Measurements from ENCODE around the gene HS3ST4. TPM values are rescaled to one million over a fixed set of nuclear protein-coding genes. Genes with fewer than 3 reads are reported as not detected.

Gene HS3ST4
- total RNA-seq, 3 donors from 2014 or later = 0.66 to 3.4 TPM; not detected in 1

DNA sequence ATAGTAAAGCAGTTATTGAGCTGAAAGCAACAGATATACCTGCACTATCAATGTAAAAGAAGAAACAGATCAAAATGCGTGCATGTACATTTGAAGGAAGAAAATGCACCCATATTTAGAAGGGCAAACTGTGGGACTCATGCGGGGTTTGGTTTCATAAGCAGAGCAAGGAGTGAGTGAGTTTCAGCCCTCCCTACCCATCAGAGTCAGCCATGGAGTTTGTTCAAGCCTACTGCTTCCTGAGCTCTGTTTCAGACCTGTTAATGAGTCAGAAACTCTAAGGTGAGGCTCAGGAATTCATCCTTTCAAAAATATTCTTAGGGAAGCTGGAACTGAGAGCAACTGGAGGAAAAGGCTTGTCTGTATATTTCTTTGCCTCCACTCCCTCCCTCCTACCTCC lies 446.2 kb downstream of the HS3ST4 start:
- no peak for DNase-seq (ENCODE audit: low spot score in 2 of 2)
- H3K9me3 ChIP-seq = no peaks in the 10 kb centered on the region
- intact Hi-C loops (cut with DNase I; ENCODE audit: low total_unique reads) = no loop called here

DNA sequence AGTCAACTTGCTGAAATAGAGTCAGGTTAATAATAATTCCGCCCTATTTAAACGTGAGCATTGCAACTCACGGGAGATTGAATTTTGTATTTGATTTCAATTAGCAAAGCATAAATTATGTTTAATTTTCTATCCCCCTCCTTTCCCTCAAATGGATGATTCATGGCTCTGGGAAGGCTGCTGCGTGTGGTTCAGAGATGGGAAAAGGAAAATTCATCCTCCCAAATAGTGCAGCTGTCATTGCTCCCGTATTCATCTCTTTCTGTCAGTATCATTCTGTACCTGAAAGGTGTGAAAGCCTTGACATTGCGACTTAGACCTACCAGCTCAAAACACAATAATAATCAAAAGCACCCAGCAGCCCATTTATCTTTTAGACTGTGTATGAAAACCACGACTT lies 447.3 kb downstream of the HS3ST4 start:
- TF ChIP-seq, protein P1, sequence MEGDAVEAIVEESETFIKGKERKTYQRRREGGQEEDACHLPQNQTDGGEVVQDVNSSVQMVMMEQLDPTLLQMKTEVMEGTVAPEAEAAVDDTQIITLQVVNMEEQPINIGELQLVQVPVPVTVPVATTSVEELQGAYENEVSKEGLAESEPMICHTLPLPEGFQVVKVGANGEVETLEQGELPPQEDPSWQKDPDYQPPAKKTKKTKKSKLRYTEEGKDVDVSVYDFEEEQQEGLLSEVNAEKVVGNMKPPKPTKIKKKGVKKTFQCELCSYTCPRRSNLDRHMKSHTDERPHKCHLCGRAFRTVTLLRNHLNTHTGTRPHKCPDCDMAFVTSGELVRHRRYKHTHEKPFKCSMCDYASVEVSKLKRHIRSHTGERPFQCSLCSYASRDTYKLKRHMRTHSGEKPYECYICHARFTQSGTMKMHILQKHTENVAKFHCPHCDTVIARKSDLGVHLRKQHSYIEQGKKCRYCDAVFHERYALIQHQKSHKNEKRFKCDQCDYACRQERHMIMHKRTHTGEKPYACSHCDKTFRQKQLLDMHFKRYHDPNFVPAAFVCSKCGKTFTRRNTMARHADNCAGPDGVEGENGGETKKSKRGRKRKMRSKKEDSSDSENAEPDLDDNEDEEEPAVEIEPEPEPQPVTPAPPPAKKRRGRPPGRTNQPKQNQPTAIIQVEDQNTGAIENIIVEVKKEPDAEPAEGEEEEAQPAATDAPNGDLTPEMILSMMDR (IDR thresholded peaks at IDR 0.05) = no peak
- TF ChIP-seq POLR2A (IDR thresholded peaks at IDR 0.05) (no peak), POLR2AphosphoS5 (IDR thresholded peaks at IDR 0.05) (no peak)
- H3K36me3 ChIP-seq = no peaks in the 10 kb centered on the region
- no peak overlapping the region for H3K27ac ChIP-seq
- H3K4me1 ChIP-seq = no peaks in the 10 kb centered on the region
- H3K9me3 ChIP-seq = no peaks in the 10 kb centered on the region
- H3K4me3 ChIP-seq = no peak overlapping the region
- no peak for DNase-seq (ENCODE audit: low spot score in 2 of 2)
- H3K27me3 ChIP-seq = no peaks in the 10 kb centered on the region
- intact Hi-C loops (cut with DNase I; ENCODE audit: low total_unique reads) = no loop called here

More for the DNA sequence above, 446.2 kb downstream of the HS3ST4 start:
- Histone ChIP-seq H3K4me1 (no peaks in the 10 kb centered on the region), H3K27me3 (no peaks in the 10 kb centered on the region), H3K36me3 (no peaks in the 10 kb centered on the region), H3K27ac (no peak overlapping the region), H3K4me3 (no peak overlapping the region)
- no peak for TF ChIP-seq POLR2AphosphoS5 (IDR thresholded peaks at IDR 0.05)
- TF ChIP-seq, protein P1 (IDR thresholded peaks at IDR 0.05) = no peak

DNA sequence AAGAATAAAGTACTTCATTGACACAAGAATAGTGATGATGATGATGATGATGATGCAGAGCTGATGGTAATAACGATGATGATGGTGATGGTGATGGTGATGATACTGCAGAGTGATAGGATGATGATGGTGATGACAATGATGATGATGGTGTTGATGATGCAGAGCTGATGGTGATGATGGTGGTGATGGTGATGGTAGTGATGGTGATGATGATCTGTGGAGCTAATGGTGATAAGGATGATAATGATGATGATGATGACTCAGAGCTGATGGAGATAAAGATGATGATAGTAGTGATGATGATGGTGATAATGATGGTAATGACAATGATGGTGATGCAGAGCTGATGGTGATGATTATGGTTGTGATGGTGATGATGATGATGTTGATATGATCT lies 448.1 kb downstream of the HS3ST4 start:
- no peak overlapping the region for H3K4me3 ChIP-seq
- intact Hi-C loops (cut with DNase I; ENCODE audit: low total_unique reads) = no loop called here
- TF ChIP-seq POLR2AphosphoS5 (IDR thresholded peaks at IDR 0.05) (no peak), POLR2A (IDR thresholded peaks at IDR 0.05) (no peak)
- TF ChIP-seq, protein P1 (IDR thresholded peaks at IDR 0.05) = no peak
- no peaks in the 10 kb centered on the region for H3K9me3 ChIP-seq
- no peak overlapping the region for H3K27ac ChIP-seq
- H3K27me3 ChIP-seq = no peaks in the 10 kb centered on the region
- no peak for DNase-seq (ENCODE audit: low spot score in 2 of 2)
- no peaks in the 10 kb centered on the region for H3K36me3 ChIP-seq
- H3K4me1 ChIP-seq = no peaks in the 10 kb centered on the region

DNA sequence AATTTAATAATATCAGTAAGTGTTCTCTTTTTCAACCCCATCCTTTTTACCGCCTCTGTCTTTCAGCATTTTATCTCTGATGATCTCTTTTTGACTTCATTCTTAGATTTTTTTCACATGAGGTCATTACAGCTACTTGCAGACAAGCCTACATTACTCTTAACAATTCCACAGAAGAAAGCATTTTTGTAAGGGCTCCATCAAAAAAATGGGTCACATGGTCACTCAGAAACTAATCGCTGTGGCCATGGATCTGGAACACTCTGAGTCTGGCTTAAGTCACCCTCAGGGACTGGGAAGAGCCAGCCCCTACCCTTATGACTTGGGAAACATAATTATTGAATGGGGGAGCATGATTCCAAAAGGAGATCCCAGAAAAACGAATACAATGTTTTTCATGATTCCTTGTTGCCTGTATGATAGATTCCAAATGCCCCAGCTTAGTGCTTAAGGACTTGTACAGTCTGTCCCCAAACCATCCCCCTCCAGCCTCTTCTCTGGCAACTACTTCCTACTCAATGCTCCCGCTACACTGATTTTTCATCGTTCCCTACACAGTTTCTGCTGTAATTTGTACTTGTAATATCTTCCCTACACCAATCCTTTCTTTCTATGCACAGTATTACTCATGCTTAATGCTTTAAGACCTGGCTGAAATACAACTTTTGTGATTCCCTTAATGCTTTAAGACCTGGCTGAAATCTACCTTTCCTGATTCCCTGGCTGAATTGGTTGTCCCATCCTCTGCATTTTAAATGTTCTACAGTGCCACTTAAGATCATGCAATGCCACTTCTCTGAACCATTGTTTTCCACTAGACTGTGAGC lies 457.8 kb downstream of the HS3ST4 start:
- no peak overlapping the region for H3K4me3 ChIP-seq
- H3K27me3 ChIP-seq = peaks cover 0 to 4% of the 10 kb centered on the region in 2 donors
- TF ChIP-seq POLR2A (IDR thresholded peaks at IDR 0.05) (no peak), POLR2AphosphoS5 (IDR thresholded peaks at IDR 0.05) (no peak)
- TF ChIP-seq, protein P1 (IDR thresholded peaks at IDR 0.05) = no peak
- no peaks in the 10 kb centered on the region for H3K9me3 ChIP-seq
- intact Hi-C loops (cut with DNase I; ENCODE audit: low total_unique reads) = no loop called here
- H3K27ac ChIP-seq = no peak overlapping the region
- H3K4me1 ChIP-seq = no peaks in the 10 kb centered on the region
- no peaks in the 10 kb centered on the region for H3K36me3 ChIP-seq
- DNase-seq (ENCODE audit: low spot score in 2 of 2) = no peak

DNA sequence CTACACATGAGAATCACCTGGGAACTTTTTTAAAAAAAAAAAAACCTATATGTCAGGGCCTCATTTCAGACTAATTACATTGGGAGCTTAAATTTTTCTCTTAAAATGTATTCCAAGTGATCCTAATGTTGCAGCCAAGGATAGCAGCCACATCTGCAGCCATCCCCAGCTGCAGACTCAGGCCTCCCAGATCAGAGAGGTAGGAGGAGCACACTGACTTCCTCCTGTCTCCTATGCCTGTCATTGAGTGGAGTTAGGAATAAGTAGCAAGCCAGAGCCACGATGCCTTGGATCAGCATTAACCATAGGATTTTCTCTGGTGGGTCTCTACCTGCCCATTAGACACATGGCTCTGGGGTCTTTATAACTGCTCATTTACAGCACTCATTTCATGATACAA lies 463.5 kb downstream of the HS3ST4 start:
- TF ChIP-seq POLR2AphosphoS5 (IDR thresholded peaks at IDR 0.05) (no peak), POLR2A (IDR thresholded peaks at IDR 0.05) (no peak)
- TF ChIP-seq, protein P1 (IDR thresholded peaks at IDR 0.05) = no peak
- H3K36me3 ChIP-seq = no peaks in the 10 kb centered on the region
- no peak overlapping the region for H3K27ac ChIP-seq
- H3K4me3 ChIP-seq = no peak overlapping the region
- no peak for DNase-seq (ENCODE audit: low spot score in 2 of 2)
- H3K4me1 ChIP-seq = no peaks in the 10 kb centered on the region
- intact Hi-C loops (cut with DNase I; ENCODE audit: low total_unique reads) = no loop called here
- H3K9me3 ChIP-seq = no peaks in the 10 kb centered on the region
- no peaks in the 10 kb centered on the region for H3K27me3 ChIP-seq
